HG02798 (cell line): ENCODE data around the gene OBP2B.
"Not testable (repeated sequence)": the region's sequence is repeated elsewhere in the genome, so short reads cannot be mapped to it uniquely, and the experiment has no call there.

ENCODE experiments used
- ATAC-seq: cut with Tn5 transposase; IDR thresholded peaks from one replicate; pipeline ENCODE4 v1.9.1; 2021; ENCODE audit warnings: mild to moderate bottlenecking; ENCODE audit not compliant: unreplicated experiment, poor library complexity

OBP2B gene, protein sequence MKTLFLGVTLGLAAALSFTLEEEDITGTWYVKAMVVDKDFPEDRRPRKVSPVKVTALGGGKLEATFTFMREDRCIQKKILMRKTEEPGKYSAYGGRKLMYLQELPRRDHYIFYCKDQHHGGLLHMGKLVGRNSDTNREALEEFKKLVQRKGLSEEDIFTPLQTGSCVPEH

DNA sequence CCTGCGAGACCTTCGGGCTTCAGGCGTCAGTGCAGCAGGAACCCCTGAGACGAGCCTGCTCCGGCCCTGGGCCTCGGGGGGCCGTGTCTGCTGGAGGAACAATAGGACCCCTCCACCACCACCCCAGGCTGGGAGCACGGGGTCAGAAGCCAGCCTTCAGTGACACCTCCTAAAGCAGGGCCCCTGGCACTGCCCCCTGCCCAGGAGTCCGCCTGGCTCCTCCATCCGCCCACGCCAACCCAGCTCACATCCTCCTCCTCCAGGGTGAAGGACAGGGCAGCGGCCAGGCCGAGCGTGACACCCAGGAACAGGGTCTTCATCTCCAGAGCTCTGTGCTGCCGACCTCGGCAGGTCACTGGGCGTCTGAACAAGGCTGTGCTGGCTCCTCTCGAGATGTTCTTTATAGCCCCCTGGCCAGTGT lies at the start of gene OBP2B:
TSS of gene OBP2B (minus strand) at position 371 of the 421 bp plus-strand sequence. CDS start at position 320, 51 bp downstream.
- ATAC-seq, result not testable (repeated sequence)

DNA sequence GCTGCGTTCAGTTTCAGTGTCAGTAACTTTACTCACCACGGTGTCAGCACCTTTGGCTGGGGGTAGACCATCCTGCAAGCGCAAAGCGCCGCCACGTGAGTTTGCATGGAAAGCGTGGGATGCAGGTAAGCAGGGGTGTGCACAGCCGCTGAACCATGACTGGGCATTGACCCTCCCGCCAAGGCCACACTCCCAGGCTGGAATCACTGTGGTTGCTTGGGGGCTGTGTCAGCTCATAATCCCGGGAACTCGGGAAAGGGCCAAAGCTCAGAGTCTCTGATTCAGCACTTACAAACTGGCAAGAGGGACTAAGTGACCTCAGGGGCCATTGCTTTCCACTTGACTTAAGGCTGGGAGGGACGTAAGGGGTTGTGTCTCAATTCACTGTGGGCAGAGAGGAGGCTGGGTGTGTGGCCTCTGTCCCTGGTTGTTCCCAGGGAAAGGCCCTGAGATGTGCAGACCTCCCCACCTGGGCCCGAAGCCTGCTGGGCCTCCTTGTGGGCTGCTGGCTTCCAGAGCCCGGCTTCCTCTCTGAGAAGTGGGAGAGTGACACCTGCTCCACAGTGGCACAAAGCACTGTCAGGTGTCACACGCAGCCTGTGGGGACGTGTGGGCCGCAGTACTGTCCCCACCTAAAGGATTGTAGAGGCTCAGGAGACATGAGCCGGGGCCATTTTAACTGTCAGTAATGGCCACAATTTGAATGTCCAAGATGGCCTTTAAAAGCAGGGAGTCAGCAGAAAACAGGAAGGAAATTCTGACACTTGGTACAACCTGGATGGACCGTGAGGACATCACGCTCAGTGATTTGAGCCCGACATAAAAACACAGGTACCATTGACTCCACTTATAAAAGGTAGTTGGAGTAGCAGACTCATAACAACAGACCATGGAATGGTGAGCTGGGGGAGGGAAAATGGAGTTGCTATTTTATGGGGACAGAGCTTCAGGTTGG lies 49.3 kb upstream of the OBP2B start:
- ATAC-seq, result no peak

DNA sequence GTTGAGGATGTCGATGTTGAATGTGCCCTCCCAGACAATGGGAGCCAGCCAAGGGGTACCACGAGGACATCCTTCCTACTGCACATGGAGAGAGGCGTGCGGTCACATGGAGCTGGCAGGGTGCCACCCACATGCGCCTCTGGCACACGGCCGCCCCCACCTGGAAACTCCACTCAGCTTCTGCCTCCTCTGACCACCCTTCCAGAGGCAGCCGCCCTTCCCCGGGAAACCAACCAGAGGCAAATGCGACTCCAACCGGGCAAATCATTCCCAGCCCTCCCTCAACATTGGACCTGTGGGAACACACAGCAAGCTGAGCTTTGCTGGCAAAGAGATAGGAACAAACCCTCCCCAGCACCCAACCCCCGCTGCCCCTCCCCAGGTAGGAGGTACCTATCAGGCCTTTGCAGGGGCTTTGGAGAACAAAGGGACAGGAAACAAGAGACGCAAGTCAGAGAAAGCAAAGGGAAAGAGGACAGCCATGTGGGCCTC lies 48.5 kb upstream of the OBP2B start:
- ATAC-seq, result no peak

DNA sequence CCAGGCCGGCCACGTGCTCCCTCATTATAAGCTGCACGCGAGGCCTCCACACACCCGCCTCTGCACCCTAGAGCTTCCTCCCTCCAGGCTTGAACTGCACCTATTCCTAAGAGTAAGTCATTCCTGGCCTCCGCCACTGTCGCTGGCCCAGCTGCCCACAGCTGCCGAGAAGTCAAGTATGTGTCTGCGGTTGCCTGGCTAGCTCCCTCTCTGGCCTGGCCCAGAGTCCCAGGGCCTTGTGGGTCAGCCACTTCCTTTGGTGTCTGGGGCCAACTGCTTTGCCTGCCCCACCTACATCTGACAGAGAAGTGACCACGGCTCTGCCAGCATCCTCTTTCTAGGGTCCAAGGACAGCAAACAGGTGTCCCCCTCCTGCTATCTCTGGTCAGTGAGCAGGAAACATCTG lies 47.6 kb upstream of the OBP2B start:
- ATAC-seq, result no peak

DNA sequence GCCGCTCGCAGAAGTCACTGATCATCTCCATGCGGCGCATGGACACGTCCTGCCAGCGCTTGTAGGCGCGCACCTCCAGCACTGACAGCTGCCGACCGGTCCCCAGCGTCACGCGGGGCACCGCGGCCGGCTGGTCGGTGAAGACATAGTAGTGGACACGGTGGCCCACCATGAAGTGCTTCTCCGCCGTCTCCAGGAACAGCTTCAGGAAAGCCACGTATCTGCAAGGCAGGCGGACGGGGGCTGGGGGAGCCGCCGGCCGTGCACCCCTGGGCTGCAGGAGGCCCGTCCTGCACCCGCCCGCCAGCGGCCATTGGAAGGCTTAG lies 47.0 kb upstream of the OBP2B start:
- ATAC-seq, result no peak

DNA sequence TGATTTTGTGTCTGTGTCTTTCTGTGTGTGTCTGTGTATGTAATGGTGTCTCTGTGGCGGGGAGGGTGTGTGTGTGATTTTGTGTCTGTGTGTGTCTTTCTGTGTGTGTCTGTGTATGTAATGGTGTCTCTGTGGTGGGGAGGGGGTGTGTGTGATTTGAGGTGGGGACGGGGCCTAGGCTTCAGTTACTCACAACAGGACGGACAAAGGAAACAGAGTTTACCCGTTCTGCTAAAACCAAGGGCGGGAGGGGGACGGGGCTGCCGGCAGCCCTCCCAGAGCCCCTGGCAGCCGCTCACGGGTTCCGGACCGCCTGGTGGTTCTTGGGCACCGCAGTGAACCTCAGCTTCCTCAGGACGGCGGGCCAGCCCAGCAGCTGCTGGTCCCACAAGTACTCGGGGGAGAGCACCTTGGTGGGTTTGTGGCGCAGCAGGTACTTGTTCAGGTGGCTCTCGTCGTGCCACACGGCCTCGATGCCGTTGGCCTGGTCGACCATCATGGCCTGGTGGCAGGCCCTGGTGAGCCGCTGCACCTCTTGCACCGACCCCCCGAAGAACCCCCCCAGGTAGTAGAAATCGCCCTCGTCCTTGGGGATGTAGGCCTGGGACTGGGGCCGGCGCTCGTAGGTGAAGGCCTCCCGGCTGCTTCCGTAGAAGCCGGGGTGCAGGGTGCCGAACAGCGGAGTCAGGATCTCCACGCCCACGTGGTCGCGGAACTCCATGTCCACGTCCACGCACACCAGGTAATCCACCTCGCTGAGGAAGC lies 46.5 kb upstream of the OBP2B start:
- no peak for ATAC-seq

DNA sequence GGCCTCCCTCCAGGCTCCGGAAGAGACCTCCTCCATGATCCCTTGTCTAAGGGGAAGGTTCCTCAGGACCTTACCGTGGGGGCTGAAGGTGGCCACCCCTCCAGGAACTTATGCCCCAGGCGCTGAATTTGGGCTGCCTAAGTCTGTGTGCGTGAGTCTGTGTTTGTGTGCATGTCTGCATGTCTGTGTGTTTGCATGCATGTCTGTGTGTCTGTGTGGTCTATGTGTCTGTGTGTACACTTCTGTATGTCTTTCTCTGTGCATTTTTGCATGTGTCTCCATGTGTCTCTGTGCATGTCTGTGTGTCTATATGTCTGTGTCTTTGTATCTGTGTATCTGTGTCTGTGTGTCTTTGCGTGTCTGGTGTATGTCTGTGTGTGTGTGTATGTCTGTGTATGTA lies 45.4 kb upstream of the OBP2B start:
- ATAC-seq, result no peak

DNA sequence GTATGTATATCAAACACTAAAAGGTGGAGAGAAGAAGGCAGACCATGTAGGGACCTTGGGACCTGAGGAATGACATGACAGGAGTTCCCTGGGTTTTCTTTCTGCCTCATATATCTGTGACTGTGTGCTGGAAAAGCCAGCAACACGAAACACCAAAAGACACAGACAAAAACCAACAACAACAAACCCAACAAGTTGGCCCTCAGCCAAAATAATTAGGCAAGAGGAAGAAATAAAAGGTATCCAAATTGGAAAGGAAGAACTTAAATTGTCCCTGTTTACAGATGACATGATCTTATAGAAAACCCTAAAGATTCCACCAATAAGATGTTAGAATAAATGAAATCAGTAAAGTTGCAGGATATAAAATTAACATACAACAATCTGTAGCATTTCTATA lies 44.2 kb upstream of the OBP2B start:
- no peak for ATAC-seq

DNA sequence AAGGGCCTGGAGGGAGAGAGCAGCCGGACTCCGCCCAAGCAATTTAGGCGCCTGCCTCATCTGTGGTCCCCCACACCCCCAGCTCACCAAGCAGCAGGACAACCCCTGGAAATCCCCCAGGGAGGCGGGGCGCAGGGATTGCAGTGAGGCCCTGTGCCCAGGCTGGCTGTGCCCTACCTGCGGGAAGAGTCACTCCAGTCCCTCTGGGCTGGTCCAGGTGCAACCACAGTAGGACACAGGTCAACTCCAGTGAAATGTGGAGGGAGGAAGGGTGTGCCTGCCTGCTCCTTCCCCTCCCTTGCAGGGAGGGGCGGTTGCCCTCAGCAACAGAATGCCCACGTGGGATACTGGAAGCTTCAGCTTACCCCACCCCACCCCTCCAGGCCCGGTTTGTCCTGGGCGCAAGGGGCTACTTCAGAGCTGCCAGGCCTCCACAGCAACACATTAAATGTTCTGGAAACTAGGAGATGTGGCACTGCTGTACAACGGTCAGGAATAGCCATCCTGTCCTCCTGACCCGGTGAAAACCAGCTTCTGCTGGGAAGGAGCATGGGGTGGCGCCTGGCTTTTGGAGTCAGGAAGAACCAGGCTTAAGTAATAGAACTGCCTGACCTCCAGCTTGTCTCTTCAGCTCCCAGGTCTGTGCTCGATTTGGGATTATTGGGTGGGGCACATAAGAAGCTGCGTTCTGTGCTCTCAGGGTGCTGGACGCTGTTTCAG lies 43.4 kb upstream of the OBP2B start:
- no peak for ATAC-seq

DNA sequence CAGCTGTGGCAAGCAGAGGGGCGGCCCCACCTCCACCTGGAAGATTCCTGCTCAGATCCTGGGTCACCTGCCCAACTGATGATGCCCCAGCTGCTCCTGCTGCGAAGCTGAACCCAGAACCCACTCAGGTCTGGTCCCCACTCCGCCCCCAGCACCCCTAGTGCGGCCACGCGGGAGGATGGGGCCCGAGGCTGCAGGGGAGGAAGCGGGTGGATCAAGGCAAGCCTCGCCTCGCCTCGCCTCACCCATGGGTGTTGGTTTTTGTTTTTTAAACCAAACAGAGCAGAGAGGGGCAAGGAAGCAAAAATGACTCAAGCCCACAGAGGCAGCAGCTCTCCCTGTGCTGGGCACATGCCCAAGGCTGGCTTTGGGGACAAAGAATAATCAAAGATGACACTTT lies 42.7 kb upstream of the OBP2B start:
- ATAC-seq, result no peak

DNA sequence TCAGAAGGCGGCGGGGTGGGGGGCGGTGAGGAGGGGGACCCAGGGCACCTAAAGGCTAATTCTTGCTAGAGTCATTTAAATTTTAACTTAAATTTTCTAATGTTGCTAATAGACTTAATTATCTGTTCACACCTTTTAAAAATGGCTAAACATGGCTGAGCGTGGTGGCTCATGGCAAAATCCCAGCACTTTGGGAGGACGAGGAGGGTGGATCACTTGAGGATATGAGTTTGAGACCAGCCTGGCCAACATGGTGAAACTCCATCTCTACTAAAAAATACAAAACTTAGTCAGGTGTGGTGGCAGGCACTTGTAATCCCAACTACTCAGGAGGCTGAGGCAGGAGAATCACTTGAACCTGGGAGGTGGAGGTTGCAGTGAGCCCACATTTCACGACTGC lies 42.2 kb upstream of the OBP2B start:
- not testable (repeated sequence) for ATAC-seq

DNA sequence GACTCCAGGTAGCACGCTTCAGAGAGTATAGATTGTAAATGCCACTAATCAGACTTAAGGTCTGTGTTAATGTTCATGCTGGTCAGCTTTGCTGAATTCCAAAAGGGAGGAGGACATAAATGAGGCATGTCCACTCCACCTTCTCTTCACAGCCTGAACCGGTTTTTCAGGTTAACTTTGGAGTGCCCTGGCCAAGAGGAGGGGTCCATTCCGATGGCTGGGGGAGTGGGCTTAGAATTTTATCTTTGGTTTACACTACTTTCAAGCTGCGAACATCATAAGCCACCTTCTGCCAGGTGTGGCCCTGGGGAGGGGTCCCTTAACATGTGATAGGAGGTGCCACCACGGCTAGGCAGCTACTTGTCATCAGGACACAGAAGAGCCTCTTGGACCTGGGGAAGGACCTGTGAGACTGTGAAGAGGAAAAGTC lies 41.7 kb upstream of the OBP2B start:
- ATAC-seq, result no peak

DNA sequence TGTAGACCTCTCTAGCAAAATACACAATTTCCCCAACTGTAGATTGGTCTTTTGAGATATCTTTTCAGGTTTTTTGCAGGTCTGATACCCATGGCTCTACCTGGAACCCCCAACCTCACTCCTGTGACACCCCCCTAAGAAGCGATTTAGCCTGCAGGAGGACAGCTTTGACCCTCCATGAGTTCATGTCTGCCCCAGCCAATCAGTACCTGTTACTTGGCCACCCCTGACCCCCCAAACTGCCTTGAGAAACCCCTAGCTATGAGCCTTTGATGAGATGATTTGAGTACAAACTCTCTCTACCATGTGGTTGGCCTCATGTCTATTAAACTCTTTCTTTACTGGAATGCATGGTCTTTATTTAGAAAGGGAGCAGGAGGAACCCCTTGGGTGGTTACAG lies 40.3 kb upstream of the OBP2B start:
- no peak for ATAC-seq

DNA sequence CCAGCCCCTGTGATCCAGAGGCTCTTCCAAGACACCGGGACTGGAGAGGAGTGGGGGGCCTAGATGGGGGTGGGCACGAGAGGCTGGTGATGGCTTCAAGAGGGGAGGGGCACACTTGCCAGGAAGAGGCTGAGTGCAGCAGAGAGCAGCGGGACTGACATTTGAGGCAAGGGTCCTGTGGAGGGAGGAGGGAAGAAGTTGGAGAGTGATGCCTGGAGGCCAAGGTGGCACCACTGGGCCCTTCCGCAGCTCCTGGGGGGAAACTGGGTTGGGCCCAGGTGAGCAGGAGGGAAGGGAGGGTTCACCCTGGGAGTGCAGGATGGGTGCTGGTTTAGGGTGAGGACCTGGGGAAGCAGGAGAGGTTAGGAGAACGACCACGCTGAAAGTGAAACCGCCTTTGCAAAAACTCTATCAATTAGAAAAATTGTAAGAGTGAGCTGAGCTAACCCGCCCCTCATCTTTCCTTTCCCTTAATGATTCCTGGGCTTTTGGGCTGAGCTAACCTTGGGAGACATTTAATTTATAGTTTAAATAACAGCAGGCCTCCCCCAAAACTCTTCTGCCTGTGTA lies 39.8 kb upstream of the OBP2B start:
- no peak for ATAC-seq

DNA sequence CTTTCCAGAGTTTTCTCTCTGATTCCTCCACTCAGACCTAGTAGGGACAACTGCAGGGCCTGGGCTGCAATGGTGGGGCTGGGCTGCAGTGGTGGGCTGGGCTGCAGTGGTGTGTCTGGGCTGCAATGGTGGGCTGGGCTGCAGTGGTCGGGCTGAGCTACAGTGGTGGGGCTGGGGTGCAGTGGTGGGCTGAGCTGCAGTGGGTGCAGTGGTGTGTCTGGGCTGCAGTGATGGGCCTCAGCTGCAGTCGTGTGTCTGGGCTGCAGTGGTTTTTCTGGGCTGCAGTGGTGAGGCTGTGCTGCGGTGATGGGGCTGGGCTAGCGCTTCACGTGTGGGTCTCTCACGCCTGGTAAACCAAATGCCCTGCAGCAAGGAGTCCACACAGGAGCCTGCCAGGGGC lies 38.6 kb upstream of the OBP2B start:
- no peak for ATAC-seq

DNA sequence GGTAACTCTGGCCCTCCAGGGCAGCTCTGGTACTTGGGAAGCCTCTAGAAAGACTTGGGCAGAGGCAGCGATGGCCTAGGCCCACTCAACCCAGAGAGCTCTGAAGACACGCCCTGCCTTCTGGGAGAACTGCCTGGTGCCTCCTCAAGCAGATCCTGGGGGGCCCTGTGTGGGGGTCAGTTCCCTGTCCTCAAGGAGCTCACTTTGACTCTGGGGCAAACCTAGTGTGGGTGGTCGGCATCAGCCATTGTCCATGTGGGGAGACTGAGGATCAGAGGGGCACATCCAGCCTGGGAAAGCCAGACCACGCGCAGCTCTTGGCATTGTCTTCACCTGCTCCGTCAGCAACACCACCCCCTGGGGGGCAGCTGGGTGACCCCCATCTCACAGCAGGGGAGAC lies 37.9 kb upstream of the OBP2B start:
- ATAC-seq, result no peak

DNA sequence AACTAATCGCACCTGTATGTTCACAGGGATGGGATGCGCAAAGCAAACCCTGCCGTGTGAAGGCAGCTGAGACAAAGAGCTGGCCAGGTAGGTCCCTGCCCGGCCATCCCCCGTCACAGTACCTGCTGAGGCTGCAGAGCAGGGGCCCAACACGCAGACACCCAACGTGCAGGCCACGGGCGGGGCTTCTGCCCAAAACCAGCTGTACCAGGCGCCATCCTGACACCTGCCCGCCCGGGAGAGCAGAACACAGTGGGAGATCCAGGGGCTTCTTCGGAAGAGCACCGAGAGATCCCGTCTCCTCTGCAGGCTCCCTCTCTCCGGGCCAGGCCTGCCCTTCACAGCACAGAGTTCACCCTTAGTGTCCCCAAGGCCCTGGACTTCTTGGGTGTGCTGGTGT lies 37.5 kb upstream of the OBP2B start:
- ATAC-seq, result no peak

DNA sequence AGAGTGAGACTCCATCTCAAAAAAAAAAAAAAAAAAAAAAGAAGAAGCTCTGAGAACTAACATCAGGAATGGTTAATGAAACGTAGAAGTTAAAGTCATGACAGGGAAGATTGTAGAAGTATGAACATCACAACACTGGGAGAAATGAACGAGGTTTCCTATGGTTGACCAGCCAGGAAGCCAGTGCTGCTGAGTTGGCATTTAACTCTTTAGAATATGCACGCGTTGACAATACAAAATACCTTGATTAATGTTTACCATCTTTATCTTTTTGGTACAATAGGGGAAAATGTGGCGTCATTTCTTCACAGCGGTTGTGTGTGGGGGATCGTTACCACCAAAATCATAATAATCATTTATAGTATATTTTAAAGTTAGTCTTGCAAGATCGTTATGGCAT lies 33.9 kb upstream of the OBP2B start:
- no peak for ATAC-seq

DNA sequence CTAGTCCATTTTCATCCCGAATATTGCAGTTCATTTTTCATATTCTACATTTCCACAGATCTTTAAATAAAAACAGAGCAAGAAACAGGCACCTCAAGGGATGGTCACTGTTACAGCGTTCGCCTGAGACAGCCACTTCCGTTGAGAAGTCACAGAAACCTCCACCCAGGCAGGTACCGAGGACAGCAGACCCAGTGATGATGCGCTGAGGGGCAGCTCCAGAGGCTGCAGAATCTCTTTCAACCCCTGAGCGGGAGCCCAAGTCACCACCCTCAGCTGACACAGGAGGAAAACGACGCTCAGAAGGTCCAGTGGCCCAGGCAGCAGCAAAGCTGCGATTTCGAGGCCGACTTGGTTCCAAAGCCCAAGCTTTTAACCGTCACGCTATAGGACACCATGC lies 33.2 kb upstream of the OBP2B start:
- ATAC-seq, result no peak

DNA sequence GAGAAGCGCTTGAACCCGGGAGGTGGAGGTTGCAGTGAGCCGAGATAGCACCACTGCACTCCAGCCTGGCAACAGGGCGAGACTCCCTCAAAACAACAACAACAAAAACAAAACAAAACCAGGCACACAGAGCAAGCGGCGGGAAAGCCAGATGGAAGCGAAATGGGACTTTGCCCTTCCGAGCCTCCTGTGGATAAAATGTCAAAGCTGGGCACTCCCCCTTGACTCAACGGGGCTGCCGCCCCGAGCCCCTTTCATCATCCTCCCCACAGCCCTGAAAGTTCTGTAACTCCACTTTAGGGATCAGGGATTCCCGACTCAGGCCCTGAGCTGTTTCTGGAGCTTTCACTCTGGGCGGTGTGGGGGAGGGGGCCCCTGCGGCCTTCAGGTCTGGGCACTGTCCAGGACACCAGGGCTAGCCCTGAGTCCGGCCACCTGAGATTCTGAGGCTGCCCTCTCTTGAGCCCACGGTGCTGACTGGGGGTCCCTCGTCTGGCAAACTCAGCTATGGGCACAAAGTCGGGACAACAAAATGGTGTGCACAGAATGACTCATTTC lies 30.6 kb upstream of the OBP2B start:
- no peak for ATAC-seq
